Measurements from ENCODE around the gene RAB3C. TPM values are rescaled to one million over a fixed set of nuclear protein-coding genes. Genes with fewer than 3 reads are reported as not detected.
A peak's percentile ranks its signal among the peaks of the same experiment; 100 is the strongest.

Gene RAB3C
- total RNA-seq, 1 experiment from 2014 or later, result not detected

- Histone ChIP-seq H3K27me3 (replicated peaks) (no peaks in the 10 kb centered on the region; the same call in 1 of the 2 replicates), H3K27ac (no peak overlapping the region)
Observed at GRCh38 chr5:58827463-58827862, 244.6 kb downstream of the RAB3C start.

GRCh38 chr5:58828258-58828657 is 245.4 kb downstream of the RAB3C start:
- Histone ChIP-seq H3K9me3 (replicated peaks) (no peaks in the 10 kb centered on the region; the same call in 1 of the 2 replicates), H3K4me1 (replicated peaks) (no peaks in the 10 kb centered on the region), H3K36me3 (no peaks in the 10 kb centered on the region), H3K27ac (no peak overlapping the region), H3K27me3 (replicated peaks) (no peaks in the 10 kb centered on the region; the same call in 1 of the 2 replicates), H3K4me3 (no peak overlapping the region)
- DNase-seq (ENCODE audit: low read depth in 1 of 2, low spot score in 2 of 2), result no peak

More at GRCh38 chr5:58827463-58827862, 244.6 kb downstream of the RAB3C start:
- no peak for DNase-seq (ENCODE audit: low read depth in 1 of 2, low spot score in 2 of 2)
- no peaks in the 10 kb centered on the region; the same call in 1 of the 2 replicates for H3K9me3 ChIP-seq (replicated peaks)
- H3K4me1 ChIP-seq (replicated peaks), result no peaks in the 10 kb centered on the region
- no peaks in the 10 kb centered on the region for H3K36me3 ChIP-seq
- no peak overlapping the region for H3K4me3 ChIP-seq

- Histone ChIP-seq H3K9me3 (replicated peaks) (no peaks in the 10 kb centered on the region), H3K4me1 (replicated peaks) (no peaks in the 10 kb centered on the region), H3K4me3 (no peak overlapping the region), H3K36me3 (no peaks in the 10 kb centered on the region), H3K27me3 (replicated peaks) (no peaks in the 10 kb centered on the region; the same call in 1 of the 2 replicates), H3K27ac (no peak overlapping the region)
- DNase-seq (ENCODE audit: low read depth in 1 of 2, low spot score in 2 of 2), result no peak
Observed at GRCh38 chr5:58834242-58835225, 251.7 kb downstream of the RAB3C start.

GRCh38 chr5:58836351-58836750 is 253.5 kb downstream of the RAB3C start:
- no peak for DNase-seq (ENCODE audit: low read depth in 1 of 2, low spot score in 2 of 2)
- no peaks in the 10 kb centered on the region for H3K4me1 ChIP-seq (replicated peaks)
- no peak overlapping the region for H3K27ac ChIP-seq
- H3K9me3 ChIP-seq (replicated peaks), result no peaks in the 10 kb centered on the region
- no peaks in the 10 kb centered on the region for H3K36me3 ChIP-seq
- no peak overlapping the region for H3K4me3 ChIP-seq
- no peaks in the 10 kb centered on the region for H3K27me3 ChIP-seq (replicated peaks)

- H3K4me3 ChIP-seq, result no peak overlapping the region
- H3K27me3 ChIP-seq (replicated peaks), result no peaks in the 10 kb centered on the region
- DNase-seq (ENCODE audit: low read depth in 1 of 2, low spot score in 2 of 2), result no peak
- no peaks in the 10 kb centered on the region for H3K9me3 ChIP-seq (replicated peaks)
- H3K4me1 ChIP-seq (replicated peaks), result no peaks in the 10 kb centered on the region
- H3K27ac ChIP-seq, result no peak overlapping the region
- H3K36me3 ChIP-seq, result no peaks in the 10 kb centered on the region
Observed at GRCh38 chr5:58838729-58839128, 255.9 kb downstream of the RAB3C start.

- H3K27me3 ChIP-seq (replicated peaks), result no peaks in the 10 kb centered on the region
- H3K9me3 ChIP-seq (replicated peaks), result no peaks in the 10 kb centered on the region
- H3K4me3 ChIP-seq, result no peak overlapping the region
- no peak overlapping the region for H3K27ac ChIP-seq
- H3K36me3 ChIP-seq, result no peaks in the 10 kb centered on the region
- H3K4me1 ChIP-seq (replicated peaks), result no peaks in the 10 kb centered on the region
- no peak for DNase-seq (ENCODE audit: low read depth in 1 of 2, low spot score in 2 of 2)
Observed at GRCh38 chr5:58842852-58843251, 260.0 kb downstream of the RAB3C start.

- Histone ChIP-seq H3K27me3 (replicated peaks) (0 out of 2 replicates have a peak, but pooled peaks cover 2% of the 10 kb centered on the region), H3K36me3 (no peaks in the 10 kb centered on the region), H3K4me3 (no peak overlapping the region), H3K4me1 (replicated peaks) (no peaks in the 10 kb centered on the region), H3K9me3 (replicated peaks) (no peaks in the 10 kb centered on the region), H3K27ac (no peak overlapping the region)
- DNase-seq (ENCODE audit: low read depth in 1 of 2, low spot score in 2 of 2), result no peak
Observed at GRCh38 chr5:58844395-58844794, 261.5 kb downstream of the RAB3C start.

GRCh38 chr5:58847041-58847440 is 264.2 kb downstream of the RAB3C start:
- 0 out of 2 replicates have a peak, but pooled peaks cover 2% of the 10 kb centered on the region for H3K27me3 ChIP-seq (replicated peaks)
- DNase-seq (ENCODE audit: low read depth in 1 of 2, low spot score in 2 of 2), result no peak
- H3K27ac ChIP-seq, result no peak overlapping the region
- H3K9me3 ChIP-seq (replicated peaks), result no peaks in the 10 kb centered on the region
- H3K36me3 ChIP-seq, result no peaks in the 10 kb centered on the region
- H3K4me1 ChIP-seq (replicated peaks), result no peaks in the 10 kb centered on the region
- no peak overlapping the region for H3K4me3 ChIP-seq

- Histone ChIP-seq H3K27ac (no peak overlapping the region), H3K27me3 (replicated peaks) (0 out of 2 replicates have a peak, but pooled peaks cover 3% of the 10 kb centered on the region)
- no peak for DNase-seq (ENCODE audit: low read depth in 1 of 2, low spot score in 2 of 2)
Observed at GRCh38 chr5:58849223-58849622, 266.3 kb downstream of the RAB3C start.

GRCh38 chr5:58849921-58850667 is 267.2 kb downstream of the RAB3C start:
- no peak overlapping the region for H3K4me3 ChIP-seq
- DNase-seq (ENCODE audit: low read depth in 1 of 2, low spot score in 2 of 2), result peak in 1 of 2 experiments; percentile 1
- no peak overlapping the region for H3K27ac ChIP-seq
- 0 out of 2 replicates have a peak, but pooled peaks cover 7% of the 10 kb centered on the region for H3K27me3 ChIP-seq (replicated peaks)
- H3K9me3 ChIP-seq (replicated peaks), result no peaks in the 10 kb centered on the region
- no peaks in the 10 kb centered on the region for H3K36me3 ChIP-seq
- no peaks in the 10 kb centered on the region for H3K4me1 ChIP-seq (replicated peaks)

More at GRCh38 chr5:58849223-58849622, 266.3 kb downstream of the RAB3C start:
- H3K4me1 ChIP-seq (replicated peaks), result no peaks in the 10 kb centered on the region
- H3K4me3 ChIP-seq, result no peak overlapping the region
- H3K9me3 ChIP-seq (replicated peaks), result no peaks in the 10 kb centered on the region
- no peaks in the 10 kb centered on the region for H3K36me3 ChIP-seq

GRCh38 chr5:58851153-58851552 is 268.3 kb downstream of the RAB3C start:
- DNase-seq (ENCODE audit: low read depth in 1 of 2, low spot score in 2 of 2), result no peak
- Histone ChIP-seq H3K4me1 (replicated peaks) (no peaks in the 10 kb centered on the region), H3K4me3 (no peak overlapping the region), H3K27me3 (replicated peaks) (0 out of 2 replicates have a peak, but pooled peaks cover 7% of the 10 kb centered on the region), H3K36me3 (no peaks in the 10 kb centered on the region), H3K9me3 (replicated peaks) (no peaks in the 10 kb centered on the region), H3K27ac (no peak overlapping the region)

GRCh38 chr5:58851571-58851970 is 268.7 kb downstream of the RAB3C start:
- H3K27me3 ChIP-seq (replicated peaks), result 0 out of 2 replicates have a peak, but pooled peaks cover 7% of the 10 kb centered on the region

GRCh38 chr5:58852566-58852965 is 269.7 kb downstream of the RAB3C start:
- H3K27me3 ChIP-seq (replicated peaks), result 0 out of 2 replicates have a peak, but pooled peaks cover 7% of the 10 kb centered on the region
- no peak for DNase-seq (ENCODE audit: low read depth in 1 of 2, low spot score in 2 of 2)
- H3K9me3 ChIP-seq (replicated peaks), result no peaks in the 10 kb centered on the region

More at GRCh38 chr5:58851571-58851970, 268.7 kb downstream of the RAB3C start:
- no peak overlapping the region for H3K27ac ChIP-seq
- H3K4me3 ChIP-seq, result no peak overlapping the region
- no peaks in the 10 kb centered on the region for H3K36me3 ChIP-seq
- no peaks in the 10 kb centered on the region for H3K9me3 ChIP-seq (replicated peaks)
- DNase-seq (ENCODE audit: low read depth in 1 of 2, low spot score in 2 of 2), result no peak
- H3K4me1 ChIP-seq (replicated peaks), result no peaks in the 10 kb centered on the region

More at GRCh38 chr5:58852566-58852965, 269.7 kb downstream of the RAB3C start:
- H3K36me3 ChIP-seq, result no peaks in the 10 kb centered on the region
- H3K4me3 ChIP-seq, result no peak overlapping the region
- no peak overlapping the region for H3K27ac ChIP-seq
- H3K4me1 ChIP-seq (replicated peaks), result no peaks in the 10 kb centered on the region
